CD4-positive, alpha-beta T cell treated with Interleukin-2 at 100 ng/mL for 4 hours (primary cell): Measurements from ENCODE around the gene MAP3K20.

Experiments used
- DNase-seq: peaks from one replicate; pipeline ENCODE4 v3.0.0-alpha.2; 2020; ENCODE audit warnings: low spot score

MAP3K20 gene

DNA sequence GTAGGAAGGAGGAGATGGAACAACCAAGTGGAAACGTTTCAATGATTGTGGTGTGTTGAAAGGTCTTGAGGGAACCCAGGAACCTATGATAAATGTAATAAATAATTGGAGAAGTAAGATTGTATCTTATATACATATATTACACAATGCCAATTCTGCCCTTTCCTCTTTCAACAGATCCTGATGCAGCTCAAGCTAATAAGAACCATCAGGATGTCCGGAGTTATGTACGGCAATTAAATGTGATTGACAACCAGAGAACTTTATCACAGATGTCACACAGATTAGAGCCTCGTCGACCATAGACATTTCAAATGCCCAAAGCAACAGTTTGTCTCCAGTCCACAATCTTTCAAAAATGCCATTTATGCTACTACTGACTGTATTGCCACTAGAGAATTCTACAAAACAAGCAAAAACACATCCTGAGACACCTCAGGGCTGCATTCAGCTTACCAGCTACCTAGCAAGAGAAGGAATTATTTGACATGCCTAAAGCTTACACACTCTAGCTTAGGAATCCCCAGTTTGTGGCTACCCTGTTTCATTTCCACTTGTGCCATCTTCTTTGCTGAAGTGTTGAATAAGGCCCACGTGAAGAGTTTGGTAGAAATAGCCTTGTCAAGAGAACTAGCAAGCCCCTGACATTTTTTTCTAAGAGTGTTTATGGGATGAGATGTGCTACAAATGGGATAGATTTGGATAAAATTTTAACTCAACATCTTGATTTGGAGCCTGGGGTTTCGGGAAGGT lies 24.0 kb upstream of the MAP3K20 start:
- DNase-seq, result no peak

DNA sequence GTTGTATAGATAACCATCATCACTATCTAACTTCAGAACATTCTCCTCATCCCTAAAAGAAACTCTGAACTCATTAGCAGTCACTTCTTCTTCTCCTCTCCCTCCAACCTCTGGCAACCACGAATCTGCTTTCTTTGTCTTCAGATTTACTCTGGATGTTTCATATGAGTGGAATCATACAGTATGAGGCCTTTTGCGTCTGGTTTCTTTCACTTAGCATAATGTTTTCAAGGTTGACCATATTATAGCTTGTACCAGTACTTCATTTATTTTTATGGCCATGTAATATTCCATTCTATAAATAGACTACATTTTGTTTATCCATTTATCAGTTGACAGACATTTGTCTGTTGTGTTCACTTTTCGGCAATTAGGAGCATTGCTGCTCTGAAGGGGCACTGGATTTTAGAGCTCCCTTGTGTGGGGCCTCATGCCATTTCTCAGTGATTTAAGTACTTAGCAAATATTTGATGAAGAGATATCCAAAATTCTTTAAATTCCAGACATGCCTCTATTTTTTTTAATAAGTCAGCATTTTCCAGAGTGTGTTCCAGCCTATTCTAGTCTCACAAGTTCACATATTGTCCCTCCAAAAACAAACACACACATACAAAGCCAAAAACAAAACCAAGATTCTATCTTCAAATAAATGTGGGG lies 22.5 kb upstream of the MAP3K20 start:
- DNase-seq, result no peak

DNA sequence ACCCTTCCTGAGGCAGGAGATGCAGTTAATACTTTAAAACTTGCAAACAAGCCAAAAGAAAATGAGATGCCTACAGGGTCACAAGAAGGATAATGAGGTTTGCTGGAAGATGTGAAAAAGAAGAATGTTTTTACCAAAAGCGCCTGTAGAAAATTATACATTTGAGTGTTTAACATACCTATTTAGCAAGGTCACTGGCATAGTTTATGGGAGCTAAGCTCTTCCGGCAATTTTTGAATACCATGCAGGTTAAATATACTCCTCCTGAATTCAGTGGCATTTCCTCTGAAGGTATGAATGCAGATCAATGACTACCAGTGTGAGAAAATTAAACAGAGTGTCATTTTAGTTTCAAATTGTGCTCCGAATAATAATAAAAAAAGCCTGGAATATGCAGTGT lies 21.2 kb upstream of the MAP3K20 start:
- no peak for DNase-seq

DNA sequence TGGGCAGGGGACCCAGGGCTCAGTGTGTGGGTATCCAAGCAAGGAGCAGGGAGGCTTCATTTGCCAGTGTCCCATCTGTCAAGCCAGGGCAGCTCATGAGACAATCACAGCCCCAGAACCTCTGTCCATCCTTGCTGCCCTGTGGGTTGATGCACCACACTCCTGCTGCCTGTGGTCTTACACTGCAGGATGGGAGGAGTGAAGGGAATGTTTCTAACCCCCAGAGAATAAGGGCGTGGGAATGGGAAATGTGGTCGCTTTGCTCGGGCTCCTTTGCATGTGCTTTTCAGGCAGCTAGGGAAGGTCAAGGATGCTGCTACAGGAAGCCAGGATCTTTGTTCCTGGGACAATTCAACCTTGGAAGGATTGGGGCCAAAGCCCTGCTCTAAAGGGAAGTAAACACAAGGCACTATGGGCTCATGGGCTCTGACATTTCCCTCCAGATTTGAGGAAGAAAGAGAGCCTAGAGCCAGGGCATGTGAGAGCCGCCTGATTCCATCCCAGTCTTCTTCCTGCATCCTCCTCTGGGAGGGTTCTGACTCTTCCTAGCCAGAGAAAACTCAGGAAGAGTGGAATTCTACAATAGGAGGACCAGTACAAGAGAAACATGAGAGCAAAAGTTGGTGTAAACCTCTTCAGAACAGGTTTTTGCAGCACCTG lies 18.8 kb upstream of the MAP3K20 start:
- DNase-seq, result no peak

DNA sequence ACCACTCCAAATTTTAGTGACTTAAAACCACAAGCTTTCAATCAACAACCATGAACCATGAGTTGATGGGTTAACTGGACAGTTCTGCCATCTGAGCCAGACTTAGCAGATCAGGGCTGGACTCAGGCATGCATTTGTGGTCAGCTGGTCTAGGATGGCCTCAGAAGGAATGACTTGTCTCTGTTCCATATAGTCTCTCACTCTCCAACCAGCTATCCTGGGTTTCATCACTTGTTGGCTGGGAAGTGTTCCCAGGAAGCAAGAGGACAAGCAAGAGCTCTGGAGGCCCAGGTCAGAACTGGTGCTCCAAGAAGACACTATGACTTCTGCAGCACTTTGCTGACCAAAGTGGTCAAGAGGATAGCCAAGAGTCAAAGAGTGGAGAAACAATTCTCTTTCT lies 17.5 kb upstream of the MAP3K20 start:
- DNase-seq, result no peak

DNA sequence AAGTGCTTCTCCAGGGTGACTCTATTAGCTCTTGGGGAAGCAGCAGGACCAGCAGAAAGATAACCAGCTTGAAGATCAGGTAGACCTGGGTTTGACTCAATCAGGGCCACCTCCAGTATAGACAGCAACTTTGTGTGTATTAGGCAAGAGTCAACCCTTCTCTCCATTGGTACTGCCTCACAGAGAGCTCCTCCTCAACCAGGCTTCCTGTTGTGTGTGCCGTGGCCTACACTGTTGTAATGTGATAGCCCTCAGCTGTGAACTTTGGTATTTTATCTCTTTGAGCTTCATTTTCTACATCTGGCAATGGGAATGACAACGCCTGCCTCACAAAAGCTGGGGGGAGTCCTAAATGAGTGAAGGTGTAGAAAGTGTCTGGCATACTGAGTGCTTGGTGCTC lies 17.0 kb upstream of the MAP3K20 start:
- DNase-seq, result no peak

DNA sequence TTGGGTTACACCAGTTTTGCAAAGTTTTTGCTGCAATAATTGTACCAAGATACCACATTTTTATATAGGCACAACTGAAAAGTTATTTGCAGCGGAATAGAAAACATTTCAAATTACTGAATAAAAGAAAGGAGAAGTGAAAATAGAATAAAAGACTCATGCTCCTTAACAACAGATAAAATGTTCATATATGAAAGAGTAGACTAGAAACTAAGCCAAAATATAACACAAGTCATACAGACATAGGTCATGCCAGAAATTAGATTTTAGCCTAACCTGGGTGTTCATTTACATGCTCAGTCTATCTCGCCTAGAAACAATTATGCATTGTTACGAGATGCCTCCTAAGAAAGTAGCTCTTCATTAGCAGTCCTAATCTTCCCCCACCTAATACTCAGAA lies 16.4 kb upstream of the MAP3K20 start:
- no peak for DNase-seq

DNA sequence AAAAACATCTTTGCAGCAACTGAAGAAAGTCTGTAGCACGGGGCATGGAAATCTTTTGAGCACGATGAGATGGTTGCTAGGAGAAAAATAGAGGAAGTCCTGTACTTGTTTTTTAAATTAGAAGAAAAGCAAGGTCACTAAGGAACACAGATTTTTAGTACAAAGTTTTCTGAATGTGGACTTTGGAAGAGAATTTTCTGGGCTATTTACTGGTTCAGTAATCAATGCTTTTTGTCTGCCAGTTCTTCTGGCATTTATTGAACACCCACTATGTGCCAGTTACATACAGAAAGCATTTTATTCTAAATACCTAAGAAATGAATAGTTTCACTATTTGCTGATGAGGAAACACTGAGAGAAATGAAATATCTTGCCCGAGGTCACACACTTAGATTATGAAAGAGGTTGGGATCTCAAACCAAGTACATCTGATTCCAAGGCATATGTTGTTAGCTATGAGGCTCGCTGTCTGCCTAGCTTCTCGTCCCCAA lies 15.6 kb upstream of the MAP3K20 start:
- no peak for DNase-seq

DNA sequence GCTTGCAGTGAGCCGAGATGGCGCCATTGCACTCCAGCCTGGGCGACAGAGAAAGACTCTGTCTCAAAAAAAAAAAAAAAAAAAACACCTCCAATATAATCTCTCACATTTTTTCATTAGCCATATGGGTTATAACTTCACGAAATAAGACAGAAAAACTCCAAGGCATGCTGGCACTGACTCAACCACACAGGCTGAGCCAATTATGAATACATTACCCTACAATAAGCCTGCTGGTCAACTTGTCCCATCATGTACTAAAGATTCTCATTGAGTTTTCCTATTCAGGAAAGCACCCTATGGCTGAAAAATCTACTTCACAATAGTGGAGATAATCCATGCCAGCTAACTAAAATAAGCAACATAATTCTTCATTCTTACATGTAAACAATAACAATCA lies 12.8 kb upstream of the MAP3K20 start:
- no peak for DNase-seq

DNA sequence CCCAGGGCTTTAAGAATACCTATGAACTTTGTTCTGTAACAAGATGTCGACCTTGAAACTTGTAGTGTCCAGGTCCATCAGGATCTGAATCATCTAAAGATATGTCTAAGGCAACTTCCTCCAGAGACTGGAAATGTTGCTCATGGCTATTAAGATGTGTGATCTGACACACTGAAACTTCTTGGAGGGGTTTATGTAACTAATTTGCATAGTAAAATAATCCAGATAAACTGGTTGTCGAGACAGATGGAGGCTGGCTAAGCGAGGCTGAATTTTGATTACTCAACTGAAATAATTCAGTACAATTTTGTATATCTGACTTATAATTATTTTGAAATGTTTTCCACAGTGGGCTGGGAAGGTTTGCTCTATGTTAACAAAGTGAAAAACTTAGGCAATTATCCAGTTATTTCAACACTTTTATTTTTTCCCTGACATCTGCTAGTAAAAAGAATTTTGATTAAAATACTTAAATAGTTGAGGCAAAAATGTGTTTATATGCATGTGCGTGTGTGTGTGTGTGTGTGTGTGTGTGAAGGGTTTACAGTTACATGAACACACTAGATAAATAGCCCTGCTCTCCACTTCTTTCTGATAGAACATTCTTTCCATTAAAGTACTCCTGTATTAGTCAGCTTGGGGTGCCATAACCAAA lies 11.4 kb upstream of the MAP3K20 start:
- DNase-seq, result no peak

DNA sequence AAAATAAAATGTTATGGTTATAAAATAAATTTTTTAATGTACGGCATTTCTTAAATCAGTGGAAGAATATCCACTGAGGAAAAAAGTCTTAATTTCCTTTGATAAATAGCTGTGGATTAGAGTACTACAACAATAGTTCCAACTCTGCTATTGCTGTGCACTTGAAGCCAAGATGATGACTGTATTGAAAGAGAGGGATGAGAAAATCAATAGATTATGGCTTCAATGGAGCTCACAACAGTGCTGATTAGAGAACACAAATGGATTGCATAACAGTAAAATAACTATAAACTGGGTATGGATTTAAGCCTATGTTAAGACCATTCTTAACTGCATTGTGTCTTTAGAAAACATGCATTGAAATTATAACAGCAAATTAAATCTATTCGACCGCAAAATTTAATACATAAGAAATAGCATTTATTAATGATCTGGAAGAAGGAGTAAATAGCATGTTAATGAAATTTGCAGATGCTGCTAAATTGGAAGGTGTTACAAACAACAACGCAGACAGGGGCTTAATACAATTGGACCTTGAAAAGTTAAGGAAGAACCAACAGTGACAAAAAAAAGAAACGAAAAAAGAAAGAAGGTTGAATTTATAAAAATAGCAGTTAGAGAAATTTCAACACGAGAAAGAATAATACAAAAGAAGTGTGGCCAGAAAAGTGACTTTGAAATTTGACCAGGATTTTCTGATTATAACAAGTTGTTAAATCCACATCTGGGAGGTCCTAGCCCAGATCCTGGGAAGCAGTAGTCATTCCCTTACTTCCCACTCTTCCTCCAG lies 8.6 kb upstream of the MAP3K20 start:
- no peak for DNase-seq

DNA sequence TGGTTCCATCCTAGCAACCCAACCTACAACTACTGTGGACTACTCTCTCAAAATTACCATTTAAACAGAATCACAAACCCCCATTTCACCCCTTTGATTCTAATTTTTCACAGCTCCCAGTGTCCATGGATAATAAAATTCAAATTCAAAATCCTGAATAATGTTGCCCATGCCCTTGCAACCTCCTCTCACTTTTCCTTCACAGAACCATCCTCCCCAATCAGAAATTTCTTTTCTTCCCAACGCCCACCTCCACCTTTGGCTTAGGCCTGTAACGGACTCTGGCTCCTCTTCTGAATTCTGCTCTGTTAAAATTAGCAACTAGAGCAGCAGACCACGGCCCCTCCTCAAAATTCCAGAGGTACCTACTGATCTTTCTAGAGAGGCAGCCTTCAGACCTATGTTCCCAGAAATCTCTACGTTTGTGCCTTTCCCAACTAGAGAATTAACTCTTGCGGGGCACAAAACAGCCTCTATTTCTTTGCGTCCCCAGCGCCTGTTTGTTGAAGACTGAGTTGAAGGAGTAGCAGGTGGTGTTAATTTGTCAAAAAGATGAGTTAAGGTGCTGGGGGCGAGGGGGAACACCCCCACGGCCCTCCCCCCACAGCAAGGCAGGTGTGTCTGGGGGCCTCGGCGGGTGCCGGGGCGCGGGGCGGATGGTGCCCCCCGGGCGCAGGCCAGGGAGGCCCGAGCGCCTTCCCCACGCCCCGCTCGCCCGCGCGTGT lies 428 bp upstream of the MAP3K20 start:
- no peak for DNase-seq

DNA sequence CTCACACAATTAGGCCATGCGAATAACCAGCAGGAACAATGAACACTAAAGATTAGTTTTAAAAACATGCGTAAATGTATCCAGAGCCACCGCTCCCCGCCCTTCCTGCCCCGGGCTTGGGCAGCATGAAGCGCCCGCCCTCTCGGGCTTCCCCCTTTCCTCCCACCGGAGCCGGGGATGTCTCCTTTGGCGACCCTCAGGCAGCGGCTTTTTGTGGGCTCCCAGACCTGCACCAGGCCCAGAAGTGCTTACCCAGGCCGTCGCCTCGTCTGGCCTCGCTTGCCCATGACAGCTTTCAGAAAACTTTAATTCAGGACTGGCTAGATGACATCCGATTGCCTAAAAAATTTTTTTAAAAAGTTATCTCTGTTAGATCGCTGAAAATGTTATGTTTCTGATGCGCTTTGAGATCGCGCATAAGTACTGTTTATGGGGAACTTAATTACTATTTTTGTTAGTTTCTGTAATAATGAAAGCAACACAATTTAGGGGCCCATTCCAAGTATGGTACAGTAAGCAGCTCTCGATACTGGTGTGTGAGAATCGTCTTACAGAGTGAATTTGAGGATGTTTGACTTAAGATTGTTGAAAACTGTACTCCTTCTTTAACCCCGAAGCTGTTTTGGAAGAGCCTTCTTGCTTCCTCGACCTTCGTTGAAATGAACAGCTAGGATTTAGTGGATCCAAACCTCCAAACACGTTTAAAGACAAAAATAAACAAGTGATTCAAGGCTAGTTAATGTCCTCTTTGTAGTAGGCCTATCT lies 1.1 kb downstream of the MAP3K20 start:
- DNase-seq, result no peak

DNA sequence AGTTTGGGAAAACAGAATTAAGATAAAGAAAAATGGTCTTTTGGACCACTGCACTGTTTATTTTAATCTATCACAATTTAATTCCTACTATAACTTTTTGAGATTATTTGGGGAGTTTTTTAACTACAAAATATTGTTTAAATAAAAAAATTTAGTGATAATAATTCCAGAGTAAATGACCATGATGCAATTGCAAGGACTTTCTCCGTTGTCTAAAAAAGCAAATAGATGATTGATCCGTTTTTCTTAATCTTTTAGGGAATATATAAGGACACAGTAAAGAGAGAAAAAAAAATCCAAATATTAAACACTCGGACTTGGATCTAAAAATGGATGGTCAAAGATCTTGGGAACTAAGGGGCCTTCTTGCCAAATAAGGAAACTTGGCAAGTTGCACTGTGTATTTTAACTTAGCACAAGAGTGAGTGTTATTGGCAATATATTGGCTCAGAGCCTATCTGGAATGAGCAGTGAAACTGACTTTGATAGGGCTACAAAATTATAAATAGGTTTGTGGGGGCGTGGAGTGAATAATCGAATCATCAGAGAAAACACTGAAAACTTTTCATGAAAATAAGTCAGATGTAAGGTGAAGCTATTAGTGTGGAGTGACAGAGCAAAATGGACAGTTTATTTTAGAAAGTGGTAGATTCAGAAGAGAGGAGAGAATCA lies 2.0 kb downstream of the MAP3K20 start:
- no peak for DNase-seq

DNA sequence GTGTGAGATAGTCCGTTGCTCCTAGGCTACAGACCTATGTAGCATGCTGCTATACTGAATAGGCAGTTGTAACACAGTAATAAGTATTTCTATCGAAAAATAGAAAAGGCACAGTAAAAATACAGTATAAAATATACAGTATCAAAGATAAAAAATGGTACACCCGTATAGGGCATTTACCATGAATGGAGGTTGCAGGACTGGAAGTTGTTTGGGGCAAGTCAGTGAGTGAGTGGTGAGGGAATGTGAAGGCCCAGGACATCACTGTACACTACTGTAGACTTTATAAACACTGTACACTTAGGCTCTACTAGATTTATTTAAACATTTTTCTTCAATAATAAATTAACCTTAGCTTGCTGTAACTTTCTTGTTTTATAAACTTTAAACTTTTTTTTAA lies 3.5 kb downstream of the MAP3K20 start:
- DNase-seq, result no peak

DNA sequence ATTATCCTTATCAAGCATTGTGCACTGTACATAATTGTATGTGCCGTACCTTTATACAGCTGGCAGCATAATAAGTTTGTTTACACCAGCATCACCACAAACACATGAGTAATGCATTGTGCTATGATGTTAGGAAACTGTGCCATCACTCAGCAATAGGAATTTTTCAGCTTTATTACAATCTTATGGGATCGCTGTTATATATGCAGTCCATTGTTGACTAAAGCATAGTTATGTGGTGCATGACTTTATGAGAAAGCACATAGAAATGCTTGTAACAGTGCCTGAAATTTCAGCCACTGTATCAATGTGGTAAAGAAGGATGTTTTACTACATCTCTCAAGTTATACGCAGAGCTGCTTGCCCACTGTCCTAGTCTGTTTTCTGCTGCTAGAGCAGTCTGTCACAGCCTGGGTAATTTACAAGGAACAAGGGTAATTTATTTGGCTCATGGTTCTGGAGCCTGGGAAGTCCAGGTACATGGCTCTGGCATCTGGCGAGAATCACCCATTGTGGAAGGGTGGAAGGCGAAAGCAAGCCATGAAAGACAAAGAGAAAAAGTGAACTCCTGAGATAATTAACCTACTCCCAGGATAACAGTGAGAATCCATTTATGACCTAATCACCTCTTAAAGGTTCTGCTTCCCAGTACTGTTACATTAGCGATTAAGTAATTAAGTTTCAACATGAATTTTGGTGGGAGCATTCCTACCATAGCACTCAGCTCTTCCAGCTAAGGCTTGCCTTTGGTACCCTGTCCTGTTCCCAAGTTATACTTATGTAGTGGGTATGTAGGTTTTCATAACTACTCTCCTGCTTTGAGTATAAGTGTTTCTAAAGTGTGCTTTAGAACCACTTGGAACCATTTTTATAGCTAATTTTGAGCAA lies 4.6 kb downstream of the MAP3K20 start:
- DNase-seq, result no peak

DNA sequence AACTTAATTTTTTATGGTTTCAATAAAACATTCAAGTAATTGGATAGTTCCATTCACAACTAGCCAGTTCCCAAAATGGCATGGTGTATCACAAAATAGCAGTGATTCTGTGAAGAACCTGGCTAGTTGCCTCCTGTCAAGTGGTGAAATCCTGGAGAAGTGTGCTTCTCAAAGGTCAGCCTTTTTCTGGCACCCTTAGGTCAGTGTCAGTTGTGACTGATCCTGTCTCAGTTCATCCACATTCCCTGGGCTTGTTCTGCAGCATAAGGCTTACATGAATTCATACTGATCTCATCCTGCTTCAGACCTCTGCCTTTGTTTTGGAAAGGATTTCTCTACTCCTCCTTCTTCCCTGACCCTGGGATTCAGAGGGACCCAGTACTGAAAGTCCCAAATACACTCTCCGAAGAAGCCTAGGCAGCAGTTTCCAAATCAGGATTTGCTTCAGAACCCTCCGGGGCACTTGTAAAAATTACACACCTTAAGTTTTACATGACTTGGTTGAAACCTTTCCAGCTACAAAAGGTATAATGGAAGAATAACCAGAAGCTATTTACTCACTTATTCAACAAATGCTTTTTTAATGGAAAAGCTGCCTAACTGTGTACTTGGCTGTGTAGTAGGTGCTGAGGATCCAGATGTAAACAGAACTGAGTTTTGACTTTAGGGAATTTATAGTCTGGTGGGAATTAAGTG lies 11.0 kb downstream of the MAP3K20 start:
- DNase-seq, result no peak

DNA sequence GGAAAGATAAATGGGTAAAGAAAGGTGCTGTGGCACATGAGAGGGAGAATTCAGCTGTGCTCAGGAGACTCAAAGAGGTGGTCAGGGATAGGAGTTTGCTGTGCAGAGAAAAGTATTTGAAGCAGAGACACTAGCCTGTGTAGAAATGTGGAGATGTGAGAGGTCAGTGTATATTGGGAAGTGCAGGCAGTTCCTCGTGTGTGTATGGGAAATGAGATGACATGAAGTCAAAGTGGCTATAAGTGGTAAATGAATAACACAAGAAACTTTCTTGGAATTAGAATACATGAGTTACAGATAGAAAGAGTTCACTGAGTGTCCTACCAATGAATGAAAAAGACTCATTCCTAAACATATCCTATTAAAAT lies 11.6 kb downstream of the MAP3K20 start:
- DNase-seq, result no peak
